ENCODE measurements around the gene PRPF6.

DNA sequence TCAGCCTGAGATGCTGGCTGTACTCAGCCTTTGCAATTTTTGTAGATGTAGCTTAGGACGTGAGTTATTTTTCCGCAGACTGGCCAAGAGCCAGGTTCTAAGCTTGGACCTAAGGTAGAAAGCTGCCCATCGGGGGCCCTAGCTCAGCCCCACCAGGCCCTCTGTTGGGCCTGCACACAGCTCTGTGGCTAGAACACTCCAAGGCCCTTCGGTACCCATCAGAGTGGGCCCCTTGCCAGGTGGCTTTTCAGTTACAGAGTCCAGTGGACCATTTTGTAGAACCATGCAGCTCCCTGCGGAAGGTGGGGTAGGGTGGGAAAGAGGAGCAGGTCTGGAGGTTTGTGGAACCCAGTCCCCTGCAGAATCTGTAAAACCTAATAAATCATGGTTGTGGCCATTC, 47.3 kb upstream of the PRPF6 start:
- TF ChIP-seq POLR2A (IDR thresholded peaks at IDR 0.05; ENCODE audit: low read length) = no peak
- TF ChIP-seq, protein P1, sequence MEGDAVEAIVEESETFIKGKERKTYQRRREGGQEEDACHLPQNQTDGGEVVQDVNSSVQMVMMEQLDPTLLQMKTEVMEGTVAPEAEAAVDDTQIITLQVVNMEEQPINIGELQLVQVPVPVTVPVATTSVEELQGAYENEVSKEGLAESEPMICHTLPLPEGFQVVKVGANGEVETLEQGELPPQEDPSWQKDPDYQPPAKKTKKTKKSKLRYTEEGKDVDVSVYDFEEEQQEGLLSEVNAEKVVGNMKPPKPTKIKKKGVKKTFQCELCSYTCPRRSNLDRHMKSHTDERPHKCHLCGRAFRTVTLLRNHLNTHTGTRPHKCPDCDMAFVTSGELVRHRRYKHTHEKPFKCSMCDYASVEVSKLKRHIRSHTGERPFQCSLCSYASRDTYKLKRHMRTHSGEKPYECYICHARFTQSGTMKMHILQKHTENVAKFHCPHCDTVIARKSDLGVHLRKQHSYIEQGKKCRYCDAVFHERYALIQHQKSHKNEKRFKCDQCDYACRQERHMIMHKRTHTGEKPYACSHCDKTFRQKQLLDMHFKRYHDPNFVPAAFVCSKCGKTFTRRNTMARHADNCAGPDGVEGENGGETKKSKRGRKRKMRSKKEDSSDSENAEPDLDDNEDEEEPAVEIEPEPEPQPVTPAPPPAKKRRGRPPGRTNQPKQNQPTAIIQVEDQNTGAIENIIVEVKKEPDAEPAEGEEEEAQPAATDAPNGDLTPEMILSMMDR (IDR thresholded peaks at IDR 0.05) = no peak
- TF ChIP-seq MYC (IDR thresholded peaks at IDR 0.05; ENCODE audit: borderline replicate concordance, low read length) = no peak
- TF ChIP-seq JUNB (IDR thresholded peaks at IDR 0.05) = no peak
- no peak for TF ChIP-seq BHLHE40 (IDR thresholded peaks at IDR 0.05; ENCODE audit: low read depth, low read length)
- TF ChIP-seq PHF8 (IDR thresholded peaks at IDR 0.05; ENCODE audit: borderline replicate concordance, low read depth) = no peak
- TF ChIP-seq JUN (IDR thresholded peaks at IDR 0.05) = no peak
- no peak for TF ChIP-seq KDM5A (IDR thresholded peaks at IDR 0.05)
- TF ChIP-seq CEBPB (IDR thresholded peaks at IDR 0.05) = no peak
